Measurements from ENCODE around the gene DDX39B. TPM values are rescaled to one million over a fixed set of nuclear protein-coding genes. Genes with fewer than 3 reads are reported as not detected.

The DDX39B gene
- total and polyA plus RNA-seq, 2 of the 4 experiments (the other 2 are of a cell fraction): 371 to 796 TPM

GRCh38 chr6:31531771-31532643 is 9.8 kb downstream of the DDX39B start:
- Histone ChIP-seq H3K27me3 (ENCODE audit: control insufficient read depth, insufficient read depth, low read length) (no peaks in the 10 kb centered on the region), H4K20me1 (ENCODE audit: insufficient read depth, low read length) (peaks cover 78% of the 10 kb centered on the region), H3K23ac (ENCODE audit: low read depth, low read length) (no peak overlapping the region), H3K79me1 (ENCODE audit: low read depth in 1 of 2, low read length in 2 of 2) (peaks cover 36 to 73% of the 10 kb centered on the region in 2 experiments), H2AFZ (replicated peaks; ENCODE audit: low read length, poor library complexity) (no peak overlapping the region), H3K4me1 (ENCODE audit: control insufficient read depth, insufficient read depth, low read length) (peaks cover under 1% of the 10 kb centered on the region; the same call in 1 of the 2 replicates), H3K9ac (ENCODE audit: low read depth, low read length) (no peak overlapping the region), H3K18ac (ENCODE audit: low read depth, low read length) (no peak overlapping the region), H2BK15ac (ENCODE audit: low read depth, low read length) (no peak overlapping the region), H2BK5ac (ENCODE audit: low read depth, low read length, poor library complexity, severe bottlenecking) (no peak overlapping the region), H2AK5ac (ENCODE audit: low read depth, low read length) (no peak overlapping the region), H3K4me2 (ENCODE audit: low read depth, low read length) (no peak overlapping the region), H3K36me3 (ENCODE audit: control insufficient read depth, insufficient read depth, low read length) (peaks cover 72% of the 10 kb centered on the region), H3K9me3 (ENCODE audit: control insufficient read depth, insufficient read depth, low read length) (no peaks in the 10 kb centered on the region), H3K14ac (replicated peaks; ENCODE audit: low read depth, low read length) (no peak overlapping the region), H3K4me3 (ENCODE audit: insufficient read depth, low read depth, low read length) (no peak overlapping the region), H3K4ac (ENCODE audit: low read depth, low read length) (no peak overlapping the region), H4K91ac (ENCODE audit: insufficient read depth, low read depth, low read length) (no peak overlapping the region), H4K5ac (ENCODE audit: low read depth, low read length) (no peak overlapping the region), H3K27ac (ENCODE audit: insufficient read depth, low read length) (no peak overlapping the region), H2BK120ac (ENCODE audit: low read depth, low read length) (no peak overlapping the region), H2BK20ac (ENCODE audit: low read depth, low read length) (no peak overlapping the region), H3K9me1 (ENCODE audit: insufficient read depth, low read length) (peaks cover 10% of the 10 kb centered on the region; the same call in 1 of the 2 replicates), H3K56ac (ENCODE audit: extremely low read depth, insufficient read depth, low read length) (no peak overlapping the region), H2AK9ac (replicated peaks; ENCODE audit: low read depth, low read length, poor library complexity) (no peak overlapping the region), H4K8ac (ENCODE audit: low read depth in 2 of 2, low read length in 2 of 2) (no peak overlapping the region)
- intact Hi-C loops (cut with micrococcal nuclease) (no loop called here), dilution Hi-C loops (cut with HindIII; ENCODE audit: low sequenced_read_pairs, unreplicated experiment) (no loop called here), in situ Hi-C loops (cut with MboI; ENCODE audit: low sequenced_read_pairs) (no loop called here)
- TF ChIP-seq RCOR1 (IDR thresholded peaks at IDR 0.05; ENCODE audit: insufficient replicate concordance, low read length) (no peak), ELK1 (IDR thresholded peaks at IDR 0.05; ENCODE audit: borderline replicate concordance, low read depth, low read length) (no peak), FOS (IDR thresholded peaks at IDR 0.05; ENCODE audit: low read depth, low read length) (no peak)
- DNase-seq (no peak), ATAC-seq (ENCODE audit: low read depth) (no peak)
- CTCF ChIA-PET: interaction anchor here (0.6 to 0.9 kb wide), 2 partner anchors 9 to 64 kb away, joined by 3 to 4 read pairs; partner anchors contain the start of gene DDX39B
- no CpG with 5 or more reads among the region's 9 CpGs for WGBS, 2 experiments (ENCODE audit: extremely low coverage in 2 of 2, insufficient read length in 1 of 2)
- POLR2A ChIA-PET (ENCODE audit: unreplicated experiment): interaction anchor here (0.6 to 0.7 kb wide), 2 partner anchors 8 to 15 kb away, joined by 4 to 7 read pairs; no protein-coding TSS in a partner anchor
- no TSS peak for BruUV-seq (replicated peaks)
